Muscle layer of colon (tissue), 2 donors: ENCODE results near the gene CLASP1.
"Not testable (repeated sequence)": the region's sequence is repeated elsewhere in the genome, so short reads cannot be mapped to it uniquely, and the experiment has no call there.

Source experiments
- H3K27ac ChIP-seq: one replicate; pipeline ENCODE4 v1.7.0; 2013; ENCODE audit warnings: low read depth, mild to moderate bottlenecking, low read length, moderate library complexity
- H3K27me3 ChIP-seq, 2 donors: one replicate each; pipeline ENCODE4 v1.7.0; 2013; ENCODE audit warnings: low read length in 2 of 2, mild to moderate bottlenecking in 2 of 2; ENCODE audit not compliant: insufficient read depth in 2 of 2, control insufficient read depth in 1 of 2
- H3K36me3 ChIP-seq: one replicate; pipeline ENCODE4 v1.7.0; 2013; ENCODE audit warnings: mild to moderate bottlenecking, low read length; ENCODE audit not compliant: insufficient read depth
- H3K4me1 ChIP-seq: one replicate; pipeline ENCODE4 v1.7.0; 2013; ENCODE audit warnings: mild to moderate bottlenecking, low read length; ENCODE audit not compliant: insufficient read depth
- H3K4me3 ChIP-seq, 2 donors: one replicate each; pipeline ENCODE4 v1.7.0; 2013; ENCODE audit warnings: low read length in 2 of 2, low read depth in 1 of 2, mild to moderate bottlenecking in 1 of 2, moderate library complexity in 1 of 2
- H3K9ac ChIP-seq: one replicate; pipeline ENCODE4 v1.7.0; 2013; ENCODE audit warnings: low read length
- H3K9me3 ChIP-seq: one replicate; pipeline ENCODE4 v1.7.0; 2013; ENCODE audit warnings: mild to moderate bottlenecking, low read length
- donor health status: abdominal sarcoma.
- donor health status: Adenocarcinoma of cecum.

CLASP1 gene

DNA sequence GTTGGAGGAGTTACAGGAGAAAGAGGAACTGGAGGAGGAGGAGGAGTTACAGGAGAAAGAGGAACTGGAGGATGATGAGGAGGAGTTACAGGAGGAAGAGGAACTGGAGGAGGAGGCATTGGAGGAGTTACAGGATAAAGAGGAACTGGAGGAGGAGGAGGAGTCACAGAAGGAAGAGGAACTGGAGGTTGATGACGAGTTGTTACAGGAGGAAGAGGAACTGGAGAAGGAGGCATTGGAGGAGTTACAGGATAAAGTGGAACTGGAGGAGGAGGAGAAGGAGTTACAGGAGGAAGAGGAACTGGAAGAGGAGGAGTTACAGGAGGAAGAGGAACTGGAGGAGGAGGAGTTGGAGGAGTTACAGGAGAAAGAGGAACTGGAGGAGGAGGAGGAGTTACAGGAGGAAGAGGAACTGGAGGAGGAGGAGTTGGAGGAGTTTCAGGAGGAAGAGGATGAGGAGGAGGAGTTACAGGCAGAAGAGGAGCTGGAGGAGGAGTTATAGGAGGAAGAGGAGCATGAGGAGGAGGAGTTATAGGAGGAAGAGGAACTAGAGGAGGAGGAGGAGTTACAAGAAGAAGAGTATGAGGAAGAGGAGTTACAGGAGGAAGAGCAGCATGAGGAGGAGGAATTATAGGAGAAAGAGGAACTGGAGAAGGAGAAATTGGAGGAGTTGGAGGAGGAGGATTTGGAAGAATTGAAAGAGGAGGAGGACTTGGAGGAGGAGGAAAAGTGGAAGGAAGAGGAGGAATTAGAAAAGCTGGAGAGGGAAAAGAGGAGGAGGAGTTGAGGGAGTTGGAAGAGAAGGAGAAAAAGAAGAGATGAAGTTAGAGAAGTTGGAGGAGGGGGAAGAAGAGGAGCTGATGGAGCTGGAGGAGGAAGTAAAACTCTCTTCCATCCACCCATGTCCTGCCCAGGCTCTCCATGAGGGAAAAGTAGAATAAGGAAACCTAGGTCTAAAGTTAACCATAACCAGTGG, 37.2 kb downstream of the CLASP1 start:
- Histone ChIP-seq H3K4me3 (no peak overlapping the region), H3K27me3 (no peaks in the 10 kb centered on the region), H3K27ac (no peak overlapping the region), H3K9me3 (no peaks in the 10 kb centered on the region), H3K36me3 (no peaks in the 10 kb centered on the region), H3K4me1 (peaks cover 7% of the 10 kb centered on the region), H3K9ac (no peak overlapping the region)

DNA sequence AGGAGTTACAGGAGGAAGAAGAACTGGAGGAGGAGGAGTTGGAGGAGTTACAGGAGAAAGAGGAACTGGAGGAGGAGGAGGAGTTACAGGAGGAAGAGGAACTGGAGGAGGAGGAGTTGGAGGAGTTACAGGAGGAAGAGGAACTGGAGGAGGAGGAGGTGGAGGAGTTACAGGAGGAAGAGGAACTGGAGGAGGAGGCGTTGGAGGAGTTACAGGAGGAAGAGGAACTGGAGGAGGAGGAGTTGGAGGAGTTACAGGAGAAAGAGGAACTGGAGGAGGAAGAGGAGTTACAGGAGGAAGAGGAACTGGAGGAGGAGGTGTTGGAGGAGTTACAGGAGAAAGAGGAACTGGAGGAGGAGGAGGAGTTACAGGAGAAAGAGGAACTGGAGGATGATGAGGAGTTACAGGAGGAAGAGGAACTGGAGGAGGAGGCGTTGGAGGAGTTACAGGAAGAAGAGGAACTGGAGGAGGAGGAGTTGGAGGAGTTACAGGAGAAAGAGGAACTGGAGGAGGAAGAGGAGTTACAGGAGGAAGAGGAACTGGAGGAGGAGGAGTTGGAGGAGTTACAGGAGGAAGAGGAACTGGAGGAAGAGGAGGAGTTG, 38.1 kb downstream of the CLASP1 start:
- H3K27ac ChIP-seq, H3K27me3 ChIP-seq, H3K36me3 ChIP-seq, H3K4me3 ChIP-seq, H3K9me3 ChIP-seq, H3K9ac ChIP-seq, H3K4me1 ChIP-seq: not testable (repeated sequence)

- not testable (repeated sequence) for H3K9ac ChIP-seq, H3K9me3 ChIP-seq, H3K27me3 ChIP-seq, H3K4me3 ChIP-seq, H3K27ac ChIP-seq, H3K36me3 ChIP-seq
- H3K4me1 ChIP-seq, result peaks cover 14% of the 10 kb centered on the region
These were observed 38.8 kb downstream of the CLASP1 start for GRCh38 chr2:121610487-121610874.

DNA sequence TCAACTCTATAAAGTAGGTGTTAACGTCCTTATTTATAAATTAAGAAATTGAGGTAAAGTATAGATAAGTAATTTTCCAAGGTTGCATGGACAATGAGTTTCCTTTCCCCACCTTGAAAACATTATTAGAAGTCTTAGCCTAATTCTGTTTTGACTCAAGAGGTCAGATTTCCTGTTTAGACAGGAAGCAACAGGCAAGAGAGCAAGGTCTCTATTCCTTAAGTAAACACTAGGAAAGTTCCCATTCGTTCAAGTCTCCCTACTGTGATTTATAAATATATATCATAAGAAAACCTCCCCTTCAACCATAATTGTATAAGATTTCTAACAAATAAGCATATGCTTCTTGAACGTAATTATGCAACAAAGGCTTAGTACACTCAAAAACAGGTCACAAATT, 40.3 kb downstream of the CLASP1 start:
- Histone ChIP-seq H3K36me3 (peaks cover 10% of the 10 kb centered on the region), H3K4me3 (no peak overlapping the region), H3K4me1 (peaks cover 17% of the 10 kb centered on the region), H3K9me3 (no peaks in the 10 kb centered on the region), H3K27ac (no peak overlapping the region), H3K9ac (no peak overlapping the region), H3K27me3 (no peaks in the 10 kb centered on the region)

GRCh38 chr2:121608367-121608766, 40.9 kb downstream of the CLASP1 start:
- Histone ChIP-seq H3K4me1 (peaks cover 17% of the 10 kb centered on the region), H3K36me3 (peaks cover 10% of the 10 kb centered on the region), H3K27me3 (no peaks in the 10 kb centered on the region), H3K4me3 (no peak overlapping the region), H3K27ac (no peak overlapping the region), H3K9ac (no peak overlapping the region), H3K9me3 (no peaks in the 10 kb centered on the region)

DNA sequence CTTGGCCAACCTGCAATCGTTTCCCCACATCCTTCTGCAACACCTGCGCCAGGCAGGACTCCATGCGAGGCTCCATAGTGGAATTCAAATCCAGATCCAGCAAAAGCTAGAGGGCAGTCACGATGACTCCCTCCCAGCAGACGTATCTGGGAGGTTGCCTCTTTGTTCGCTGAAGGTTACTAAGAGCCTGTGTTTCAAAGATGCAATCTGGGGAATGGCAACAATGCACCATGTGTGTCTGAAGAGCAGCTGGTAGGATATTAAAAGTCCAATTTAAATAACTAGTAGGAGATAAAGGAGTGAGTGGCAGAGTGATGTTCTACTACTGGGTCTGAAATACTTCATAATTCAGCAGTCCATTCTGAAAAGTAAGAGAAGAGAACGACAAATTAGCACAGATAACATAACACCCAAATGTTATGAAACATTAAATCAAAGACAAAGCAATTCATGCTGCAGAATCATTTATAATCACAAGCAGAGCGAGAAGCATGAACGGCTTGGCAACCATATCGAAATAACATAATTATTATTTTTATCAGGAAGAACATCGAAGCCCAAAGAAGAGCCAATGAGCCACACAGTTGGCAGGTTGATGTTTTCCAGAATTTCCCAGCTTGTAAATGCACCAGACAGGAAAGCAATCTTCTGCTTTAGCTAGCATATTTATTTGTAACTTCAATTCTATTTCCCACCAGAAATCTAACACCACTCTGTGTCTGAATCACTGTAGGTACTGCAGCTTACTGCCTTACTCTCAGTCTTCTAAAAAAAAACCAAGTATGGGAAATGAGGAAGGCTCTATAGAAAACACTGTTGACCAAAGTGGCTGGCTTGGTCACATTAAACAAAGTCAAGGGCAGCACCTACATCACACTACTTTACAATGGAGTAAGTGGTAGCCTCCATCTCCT, 43.2 kb downstream of the CLASP1 start:
- Histone ChIP-seq H3K36me3 (peaks cover 10% of the 10 kb centered on the region), H3K4me1 (peaks cover 10% of the 10 kb centered on the region), H3K9ac (no peak overlapping the region), H3K4me3 (no peak overlapping the region), H3K27ac (no peak overlapping the region), H3K9me3 (no peaks in the 10 kb centered on the region), H3K27me3 (no peaks in the 10 kb centered on the region)

DNA sequence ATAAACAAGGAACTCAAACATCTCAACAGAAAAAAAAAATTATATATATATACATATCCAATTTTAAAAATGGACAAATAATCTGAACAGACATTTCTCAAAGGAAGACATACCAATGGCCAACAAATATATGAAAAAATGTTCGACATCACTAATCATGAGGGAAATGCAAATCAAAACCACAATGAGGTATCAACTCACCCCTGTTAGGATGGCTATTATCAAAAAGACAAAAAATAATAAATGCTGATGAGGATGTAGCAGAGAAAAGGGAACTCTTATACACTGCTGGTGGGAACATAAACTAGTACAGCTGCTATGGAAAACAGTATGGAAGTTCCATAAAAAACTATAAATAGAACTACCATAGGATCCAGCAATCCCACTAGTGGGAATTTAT, 46.1 kb downstream of the CLASP1 start:
- H3K27me3 ChIP-seq, result no peaks in the 10 kb centered on the region
- no peak overlapping the region for H3K27ac ChIP-seq
- peaks cover 10% of the 10 kb centered on the region for H3K36me3 ChIP-seq
- no peaks in the 10 kb centered on the region for H3K9me3 ChIP-seq
- H3K4me1 ChIP-seq, result peaks cover 10% of the 10 kb centered on the region
- no peak overlapping the region for H3K4me3 ChIP-seq
- no peak overlapping the region for H3K9ac ChIP-seq

GRCh38 chr2:121599963-121600651, 49.2 kb downstream of the CLASP1 start:
- Histone ChIP-seq H3K27ac (no peak overlapping the region), H3K36me3 (peaks cover 7% of the 10 kb centered on the region), H3K27me3 (no peaks in the 10 kb centered on the region), H3K9ac (no peak overlapping the region), H3K4me3 (no peak overlapping the region), H3K9me3 (no peaks in the 10 kb centered on the region), H3K4me1 (peaks cover 18% of the 10 kb centered on the region)

- Histone ChIP-seq H3K27me3 (no peaks in the 10 kb centered on the region), H3K36me3 (no peaks in the 10 kb centered on the region), H3K4me3 (no peak overlapping the region), H3K9me3 (no peaks in the 10 kb centered on the region), H3K4me1 (peaks cover 18% of the 10 kb centered on the region), H3K9ac (no peak overlapping the region), H3K27ac (no peak overlapping the region)
These were observed 51.2 kb downstream of the CLASP1 start for GRCh38 chr2:121598087-121598486.

DNA sequence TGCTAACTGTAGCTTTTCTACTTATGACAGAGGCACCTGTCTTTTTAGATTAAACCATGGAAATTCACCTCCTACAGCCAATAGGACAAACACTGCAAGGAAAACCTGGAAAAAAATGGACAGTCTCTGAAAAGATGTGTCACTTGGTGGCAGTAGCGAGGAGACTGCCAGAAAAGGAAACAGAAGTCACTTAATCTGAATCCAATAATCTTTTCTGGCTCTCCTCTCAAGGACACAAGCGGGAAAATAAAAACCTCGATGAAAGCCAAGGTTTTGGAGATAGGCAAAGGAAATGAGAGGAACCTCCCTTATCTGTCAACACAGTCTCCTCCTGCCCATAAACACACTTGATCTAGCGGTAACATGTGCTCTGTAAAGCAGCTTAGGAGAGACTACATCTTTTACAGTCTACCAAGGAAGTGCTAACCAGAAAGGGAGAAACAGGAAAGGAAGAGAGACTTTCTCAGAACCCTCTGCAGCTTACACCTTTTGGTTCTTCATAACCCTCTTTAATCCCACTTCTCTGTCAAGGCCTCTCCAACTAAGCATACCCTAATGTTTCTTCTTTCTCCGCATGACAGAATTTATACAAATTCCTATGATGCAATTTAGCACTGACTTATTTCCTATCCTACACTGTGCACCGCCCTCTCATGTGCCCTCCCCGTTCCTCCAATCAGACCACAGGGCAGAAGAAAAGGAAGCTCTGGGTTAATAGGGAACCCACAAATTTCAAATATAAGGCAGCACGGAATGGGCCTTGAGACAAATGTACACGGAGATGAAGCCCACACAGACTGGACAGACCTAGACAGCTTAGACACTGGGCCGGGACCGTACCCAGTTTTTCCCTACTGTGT, 52.8 kb downstream of the CLASP1 start:
- Histone ChIP-seq H3K4me1 (peaks cover 18% of the 10 kb centered on the region), H3K9me3 (no peaks in the 10 kb centered on the region), H3K9ac (no peak overlapping the region), H3K36me3 (no peaks in the 10 kb centered on the region), H3K27ac (no peak overlapping the region), H3K27me3 (no peaks in the 10 kb centered on the region), H3K4me3 (no peak overlapping the region)
